MCF 10A (cell line): ENCODE results near the gene GNAL. TPM values are rescaled to one million over a fixed set of nuclear protein-coding genes. Genes with fewer than 3 reads are reported as not detected.

ENCODE experiments used
- BruUV-seq: library from RNA; stranded (reverse); fragments of 400-500 nt; replicated peaks from 2 replicates; lab custom pipeline; 2021; lab: Mats Ljungman, UMichigan
- CTCF ChIA-PET: fragments of 300-600 bp; sonication (Branson Sonifier 250); formaldehyde crosslinking; extraction: SDS; loops from one replicate; lab custom pipeline; 2021; ENCODE audit warnings: antibody characterized with exemption, inconsistent platforms; lab: Yijun Ruan, JAX
- POLR2A ChIA-PET: fragments of 300-600, 350-650 bp; sonication (Branson Sonifier 250); formaldehyde crosslinking; extraction: SDS; loops from one replicate; lab custom pipeline; 2020; ENCODE audit warnings: antibody characterized with exemption, inconsistent platforms; lab: Yijun Ruan, JAX
- DNase-seq: peaks from one replicate; pipeline ENCODE4 v3.0.0-alpha.2; 2018; ENCODE audit not compliant: unreplicated experiment
- H3K27ac Mint-ChIP-seq: one replicate; pipeline ENCODE4 v1.8.0; 2022; ENCODE audit warnings: mild to moderate bottlenecking, low read depth, mixed read lengths; ENCODE audit not compliant: unreplicated experiment
- H3K27me3 Mint-ChIP-seq: one replicate; pipeline ENCODE4 v1.8.0; 2022; ENCODE audit warnings: mixed read lengths; ENCODE audit not compliant: insufficient read depth, unreplicated experiment
- H3K36me3 Mint-ChIP-seq: one replicate; pipeline ENCODE4 v1.8.0; 2022; ENCODE audit warnings: mild to moderate bottlenecking, moderate library complexity, mixed read lengths; ENCODE audit not compliant: insufficient read depth, unreplicated experiment
- H3K4me1 Mint-ChIP-seq: one replicate; pipeline ENCODE4 v1.8.0; 2022; ENCODE audit warnings: mixed read lengths; ENCODE audit not compliant: insufficient read depth, unreplicated experiment
- H3K4me3 Mint-ChIP-seq: one replicate; pipeline ENCODE4 v1.8.0; 2022; ENCODE audit warnings: mild to moderate bottlenecking, moderate library complexity, mixed read lengths; ENCODE audit not compliant: unreplicated experiment
- H3K9me3 Mint-ChIP-seq: one replicate; pipeline ENCODE4 v1.8.0; 2022; ENCODE audit warnings: mixed read lengths; ENCODE audit not compliant: unreplicated experiment
- CTCF ChIP-seq: fragments of 200-600 bp; IDR thresholded peaks from one replicate; pipeline ENCODE4 v1.8.0; 2022; ENCODE audit warnings: antibody characterized with exemption, mild to moderate bottlenecking; ENCODE audit not compliant: unreplicated experiment
- intact Hi-C: fragments of 100-400 bp; cut with micrococcal nuclease; formaldehyde crosslinking; loops from 2 replicates; pipeline ENCODE4 v1.14.1; 2022
- total RNA-seq: library from RNA; stranded (reverse); gene quantifications from 2 replicates; pipeline ENCODE4 v1.2.3, GENCODE V29; 2022

The GNAL gene
- total RNA-seq, 1 experiment from 2014 or later = 1.6 TPM

- Mint-ChIP-seq H3K4me1 (no peaks in the 10 kb centered on the region), H3K27me3 (no peaks in the 10 kb centered on the region), H3K36me3 (peaks cover 27% of the 10 kb centered on the region), H3K27ac (no peak overlapping the region), H3K4me3 (no peak overlapping the region), H3K9me3 (no peaks in the 10 kb centered on the region)
- no peak for DNase-seq
- intact Hi-C loops = no loop called here
- ChIA-PET POLR2A (interaction anchor here (1.5 kb wide), 1 partner anchor 21 kb away, joined by 5 read pairs; no protein-coding TSS in a partner anchor), CTCF (interaction anchor here (1.1 to 1.4 kb wide), 2 partner anchors 10 to 226 kb away, joined by 3 read pairs; no protein-coding TSS in a partner anchor)
- no peak for TF ChIP-seq CTCF
- BruUV-seq = no TSS peak
These were observed 191.7 kb downstream of the GNAL start for GRCh38 chr18:11880586-11881304.

DNA sequence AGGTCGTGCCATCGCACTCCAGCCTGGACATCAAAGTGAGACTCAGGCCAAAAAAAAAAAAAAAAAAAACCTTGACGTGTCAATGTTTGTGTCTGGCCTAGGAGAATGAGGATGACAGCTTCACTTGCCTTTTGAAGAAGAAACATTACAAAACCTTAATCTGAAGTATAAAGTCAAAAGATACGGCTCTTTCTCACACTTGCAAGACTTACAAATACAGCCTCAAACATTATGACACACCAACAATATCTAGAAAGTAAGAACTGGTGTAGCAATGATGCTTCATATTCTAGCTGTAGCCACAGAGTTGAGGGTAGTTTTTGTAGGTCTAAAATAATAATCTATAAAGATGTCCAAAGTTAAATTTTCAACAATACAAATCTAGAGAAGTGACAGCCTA lies 193.6 kb downstream of the GNAL start:
- POLR2A ChIA-PET = interaction anchor here (1.3 kb wide), 1 partner anchor 11 kb away, joined by 3 read pairs; no protein-coding TSS in a partner anchor
- H3K4me1 Mint-ChIP-seq = peaks cover 2% of the 10 kb centered on the region
- no peaks in the 10 kb centered on the region for H3K9me3 Mint-ChIP-seq
- CTCF ChIA-PET = interaction anchor here (0.9 to 1.5 kb wide), 3 partner anchors 111 to 228 kb away, joined by 3 to 4 read pairs (median 3); no protein-coding TSS in a partner anchor
- no peak overlapping the region for H3K27ac Mint-ChIP-seq
- H3K4me3 Mint-ChIP-seq = no peak overlapping the region
- H3K36me3 Mint-ChIP-seq = peaks cover 19% of the 10 kb centered on the region
- intact Hi-C loops = no loop called here
- H3K27me3 Mint-ChIP-seq = no peaks in the 10 kb centered on the region
- DNase-seq = no peak
- BruUV-seq = no TSS peak
- TF ChIP-seq CTCF = no peak

- Mint-ChIP-seq H3K36me3 (peaks cover 19% of the 10 kb centered on the region), H3K4me1 (peaks cover 6% of the 10 kb centered on the region), H3K4me3 (no peak overlapping the region), H3K9me3 (no peaks in the 10 kb centered on the region), H3K27ac (no peak overlapping the region), H3K27me3 (no peaks in the 10 kb centered on the region)
- intact Hi-C loops = no loop called here
- DNase-seq = no peak
- no TSS peak for BruUV-seq
- ChIA-PET CTCF (interaction anchor here (0.7 to 1.1 kb wide), 2 partner anchors 111 to 150 kb away, joined by 3 read pairs; no protein-coding TSS in a partner anchor), POLR2A (no interaction called here)
- TF ChIP-seq CTCF = no peak
These were observed 194.1 kb downstream of the GNAL start for GRCh38 chr18:11883153-11883552.

DNA sequence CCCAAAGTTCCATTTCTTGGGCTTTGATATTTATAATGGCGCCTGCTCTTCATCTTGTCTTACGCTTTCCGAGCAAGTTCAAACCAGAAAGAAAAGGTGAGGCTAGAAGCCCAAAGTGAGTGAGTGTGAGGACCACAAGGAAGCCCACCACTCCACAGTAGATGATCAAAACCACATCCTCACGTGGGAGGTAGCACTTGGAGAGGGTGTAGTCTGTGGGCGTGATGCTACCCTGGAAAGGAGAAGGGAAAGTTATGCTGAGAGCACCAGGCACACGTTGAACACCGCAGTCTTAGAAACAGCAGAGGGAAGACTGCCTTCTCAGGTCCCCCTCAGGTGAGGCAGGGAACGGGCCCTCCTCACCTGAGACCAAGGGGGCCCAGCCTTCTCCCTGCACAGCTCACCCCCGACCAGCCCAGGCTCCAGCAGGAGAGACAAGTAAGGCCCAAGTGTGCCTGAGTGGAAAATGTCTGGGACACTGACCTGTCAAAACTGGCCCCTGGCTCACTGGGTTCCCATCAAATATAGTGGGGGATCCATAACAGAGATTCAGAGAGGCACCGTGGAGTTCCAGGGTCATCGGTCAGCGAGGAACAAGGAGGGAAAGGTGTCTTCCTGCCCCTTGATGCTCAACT lies 195.4 kb downstream of the GNAL start:
- Mint-ChIP-seq H3K4me1 (peaks cover 6% of the 10 kb centered on the region), H3K27me3 (no peaks in the 10 kb centered on the region), H3K27ac (no peak overlapping the region), H3K9me3 (no peaks in the 10 kb centered on the region), H3K36me3 (peaks cover 25% of the 10 kb centered on the region), H3K4me3 (no peak overlapping the region)
- intact Hi-C loops = no loop called here
- CTCF ChIA-PET = interaction anchor here (1.4 kb wide), 1 partner anchor 151 kb away, joined by 6 read pairs; no protein-coding TSS in a partner anchor
- POLR2A ChIA-PET = interaction anchor here (0.6 kb wide), 1 partner anchor 9 kb away, joined by 3 read pairs; no protein-coding TSS in a partner anchor
- no TSS peak for BruUV-seq
- TF ChIP-seq CTCF = no peak
- DNase-seq = no peak
